Fibroblast of lung (primary cell): ENCODE measurements around the gene GPRIN3.

Source experiments
- CTCF ChIP-seq, 2 donors: IDR thresholded peaks in 1 of 2; conservative IDR thresholded peaks in 1 of 2; 1 replicate in 1 of 2; 2 replicates in 1 of 2; pipeline ENCODE4 v1.5.1; 2011 to 2012; ENCODE audit warnings: low read length in 2 of 2, control low read depth in 1 of 2, inconsistent platforms in 1 of 2, low read depth in 1 of 2, mild to moderate bottlenecking in 1 of 2
- EZH2 ChIP-seq: IDR thresholded peaks from 2 replicates; pipeline ENCODE4 v1.5.1; 2012; ENCODE audit warnings: low read length, control low read depth, mild to moderate bottlenecking; ENCODE audit errors: missing control alignments

- TF ChIP-seq CTCF (conservative IDR thresholded peaks at IDR 0.05 in 1 of 2, IDR thresholded peaks at IDR 0.05 in 1 of 2; ENCODE audit: low read depth in 1 of 2, low read length in 2 of 2) (no peak), EZH2 (no peak)
Measured at GRCh38 chr4:89294573-89295269, 12.9 kb downstream of the GPRIN3 start.
